NT2/D1 (cell line): ENCODE measurements around the gene GJB4.
"Not testable (repeated sequence)": the region's sequence is repeated elsewhere in the genome, so short reads cannot be mapped to it uniquely, and the experiment has no call there.

Source experiments
- DNase-seq: peaks from one replicate; pipeline ENCODE4 v3.0.0-alpha.2; 2011; ENCODE audit warnings: low read depth, low spot score
- H3K27me3 ChIP-seq: 2 replicates; pipeline ENCODE4 v1.6.0; 2011; ENCODE audit warnings: mild to moderate bottlenecking; ENCODE audit not compliant: insufficient read length, insufficient read depth
- H3K36me3 ChIP-seq: 2 replicates; pipeline ENCODE4 v1.6.1; 2011; ENCODE audit warnings: mild to moderate bottlenecking, low read length, mixed read lengths; ENCODE audit not compliant: insufficient read depth, insufficient read length
- H3K4me1 ChIP-seq: 2 replicates; pipeline ENCODE4 v1.5.1; 2011; ENCODE audit not compliant: insufficient read depth, insufficient read length
- H3K4me3 ChIP-seq: 2 replicates; pipeline ENCODE4 v1.5.1; 2011; ENCODE audit warnings: low read depth; ENCODE audit not compliant: insufficient read length
- H3K9ac ChIP-seq: 2 replicates; pipeline ENCODE4 v1.6.0; 2011; ENCODE audit warnings: low read depth; ENCODE audit not compliant: insufficient read length
- H3K9me3 ChIP-seq: 2 replicates; pipeline ENCODE4 v1.5.1; 2011; ENCODE audit warnings: mild to moderate bottlenecking, low read length; ENCODE audit not compliant: insufficient read depth
- SUZ12 ChIP-seq: IDR thresholded peaks from 2 replicates; pipeline ENCODE4 v1.6.1; 2011; ENCODE audit not compliant: insufficient read length, insufficient read depth; ENCODE audit errors: extremely low read depth
- YY1 ChIP-seq: IDR thresholded peaks from 2 replicates; pipeline ENCODE4 v1.6.1; 2011; ENCODE audit not compliant: insufficient read length, insufficient read depth
- ZNF274 ChIP-seq: IDR thresholded peaks from 2 replicates; pipeline ENCODE4 v1.6.1; 2011; ENCODE audit warnings: mild to moderate bottlenecking, low read depth, low read length

GJB4 gene

GRCh38 chr1:34761176-34761761 lies 1.7 kb downstream of the GJB4 start:
- no peak overlapping the region for H3K4me3 ChIP-seq
- peaks cover 26% of the 10 kb centered on the region for H3K4me1 ChIP-seq
- H3K27me3 ChIP-seq, result peaks cover 2% of the 10 kb centered on the region
- no peak for TF ChIP-seq SUZ12
- no peak for TF ChIP-seq ZNF274
- TF ChIP-seq YY1, result no peak
- H3K9ac ChIP-seq, result no peak overlapping the region
- DNase-seq, result no peak
- H3K9me3 ChIP-seq, result peaks cover 9% of the 10 kb centered on the region; the same call in 1 of the 2 replicates
- no peaks in the 10 kb centered on the region for H3K36me3 ChIP-seq

DNA sequence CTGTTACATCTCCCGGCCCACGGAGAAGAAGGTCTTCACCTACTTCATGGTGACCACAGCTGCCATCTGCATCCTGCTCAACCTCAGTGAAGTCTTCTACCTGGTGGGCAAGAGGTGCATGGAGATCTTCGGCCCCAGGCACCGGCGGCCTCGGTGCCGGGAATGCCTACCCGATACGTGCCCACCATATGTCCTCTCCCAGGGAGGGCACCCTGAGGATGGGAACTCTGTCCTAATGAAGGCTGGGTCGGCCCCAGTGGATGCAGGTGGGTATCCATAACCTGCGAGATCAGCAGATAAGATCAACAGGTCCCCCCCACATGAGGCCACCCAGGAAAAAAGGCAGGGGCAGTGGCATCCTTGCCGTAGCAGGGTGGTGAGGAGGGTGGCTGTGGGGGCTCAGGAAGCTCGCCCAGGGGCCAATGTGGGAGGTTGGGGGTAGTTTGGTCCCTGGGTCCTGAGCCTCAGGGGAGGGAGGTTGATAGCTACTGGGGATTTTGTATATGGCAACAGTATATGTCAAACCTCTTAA lies 2.3 kb downstream of the GJB4 start:
- peaks cover 26% of the 10 kb centered on the region for H3K4me1 ChIP-seq
- H3K9ac ChIP-seq, result no peak overlapping the region
- no peak for TF ChIP-seq YY1
- no peak for TF ChIP-seq SUZ12
- no peak for TF ChIP-seq ZNF274
- no peak for DNase-seq
- H3K4me3 ChIP-seq, result no peak overlapping the region
- H3K9me3 ChIP-seq, result peaks cover 9% of the 10 kb centered on the region; the same call in 1 of the 2 replicates
- peaks cover 2% of the 10 kb centered on the region for H3K27me3 ChIP-seq
- H3K36me3 ChIP-seq, result no peaks in the 10 kb centered on the region

- Histone ChIP-seq H3K9me3 (peaks cover 9% of the 10 kb centered on the region; the same call in 1 of the 2 replicates), H3K4me3 (no peak overlapping the region), H3K4me1 (peaks cover 26% of the 10 kb centered on the region), H3K27me3 (peaks cover 2% of the 10 kb centered on the region), H3K36me3 (no peaks in the 10 kb centered on the region), H3K9ac (no peak overlapping the region)
- TF ChIP-seq SUZ12 (no peak), YY1 (no peak), ZNF274 (no peak)
- no peak for DNase-seq
Observed at GRCh38 chr1:34762474-34763141, 3.1 kb downstream of the GJB4 start.

DNA sequence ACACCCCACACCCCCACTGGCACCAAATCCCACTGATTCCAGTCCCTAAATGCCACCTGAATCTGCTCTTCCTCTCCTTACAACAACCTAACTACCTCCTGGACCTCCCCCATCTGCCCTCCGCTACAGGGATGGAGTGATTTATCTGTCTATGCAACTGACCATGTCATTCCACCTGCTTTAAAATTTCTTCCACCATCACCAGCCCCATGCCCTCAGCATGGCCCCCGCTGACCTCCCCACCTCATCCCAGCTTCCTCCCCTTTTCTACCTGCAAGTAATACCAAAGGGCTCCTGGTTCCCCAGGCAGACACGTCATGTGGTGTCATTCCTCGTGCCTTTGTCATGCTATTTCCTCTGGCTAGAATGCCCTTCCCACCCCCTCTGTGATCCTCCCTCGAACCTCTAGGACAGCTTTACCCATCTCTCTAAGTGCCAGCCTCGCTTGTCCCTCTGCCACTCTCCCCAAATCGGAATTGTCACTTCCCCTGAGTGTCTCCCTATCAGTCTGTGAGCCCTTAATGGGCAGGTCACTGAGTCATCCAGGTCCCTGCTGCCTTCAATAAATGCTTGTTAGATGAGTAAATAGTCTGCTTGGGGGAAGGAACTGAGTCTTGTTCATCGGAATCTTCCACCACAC lies 3.7 kb downstream of the GJB4 start:
- H3K36me3 ChIP-seq, result no peaks in the 10 kb centered on the region
- H3K9me3 ChIP-seq, result peaks cover 9% of the 10 kb centered on the region; the same call in 1 of the 2 replicates
- TF ChIP-seq SUZ12, result no peak
- peaks cover 2% of the 10 kb centered on the region for H3K27me3 ChIP-seq
- DNase-seq, result no peak
- peaks cover 26% of the 10 kb centered on the region for H3K4me1 ChIP-seq
- H3K9ac ChIP-seq, result no peak overlapping the region
- H3K4me3 ChIP-seq, result no peak overlapping the region

- Histone ChIP-seq H3K27me3 (peaks cover 5% of the 10 kb centered on the region), H3K9me3 (no peaks in the 10 kb centered on the region), H3K4me1 (peaks cover 13% of the 10 kb centered on the region), H3K36me3 (no peaks in the 10 kb centered on the region), H3K4me3 (no peak overlapping the region), H3K9ac (no peak overlapping the region)
- no peak for TF ChIP-seq ZNF274
- TF ChIP-seq YY1, result no peak
- TF ChIP-seq SUZ12, result no peak
- DNase-seq, result no peak
Observed at GRCh38 chr1:34768856-34769255, 9.3 kb downstream of the GJB4 start.

GRCh38 chr1:34770891-34771504 lies 11.5 kb downstream of the GJB4 start:
- DNase-seq, result no peak
- Histone ChIP-seq H3K27me3 (peaks cover 2% of the 10 kb centered on the region), H3K9me3 (no peaks in the 10 kb centered on the region), H3K4me3 (no peak overlapping the region), H3K9ac (no peak overlapping the region), H3K4me1 (peaks cover 8% of the 10 kb centered on the region), H3K36me3 (no peaks in the 10 kb centered on the region)
- no peak for TF ChIP-seq ZNF274
- TF ChIP-seq YY1, result no peak
- TF ChIP-seq SUZ12, result no peak

GRCh38 chr1:34771573-34772371 lies 12.2 kb downstream of the GJB4 start:
- Histone ChIP-seq H3K27me3 (peaks cover 2% of the 10 kb centered on the region), H3K9me3 (no peaks in the 10 kb centered on the region), H3K4me1 (peaks cover 8% of the 10 kb centered on the region), H3K4me3 (no peak overlapping the region), H3K36me3 (no peaks in the 10 kb centered on the region), H3K9ac (no peak overlapping the region)
- no peak for TF ChIP-seq ZNF274
- no peak for TF ChIP-seq YY1
- no peak for TF ChIP-seq SUZ12
- DNase-seq, result no peak

DNA sequence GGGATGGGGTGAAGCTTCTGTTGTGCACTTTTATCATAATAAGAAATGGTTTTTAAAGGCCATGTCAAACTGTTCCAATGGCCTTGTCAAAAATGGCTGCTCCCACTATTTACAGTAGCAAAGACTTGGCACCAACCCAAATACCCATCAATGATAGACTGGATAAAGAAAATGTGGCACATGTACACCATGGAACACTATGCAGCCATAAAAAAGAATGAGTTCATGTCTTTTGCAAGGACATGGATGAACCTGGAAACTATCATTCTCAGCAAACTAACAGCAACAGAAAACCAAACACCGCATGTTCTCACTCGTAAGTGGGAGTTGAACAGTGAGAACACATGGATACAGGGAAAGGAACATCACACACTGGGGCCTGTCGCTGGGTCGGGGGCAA lies 13.6 kb downstream of the GJB4 start:
- H3K9ac ChIP-seq, H3K9me3 ChIP-seq, H3K4me3 ChIP-seq, H3K36me3 ChIP-seq, H3K4me1 ChIP-seq, DNase-seq, H3K27me3 ChIP-seq: not testable (repeated sequence)
